Measurements from ENCODE around the gene TOE1.
"Not testable (repeated sequence)": the region's sequence is repeated elsewhere in the genome, so short reads cannot be mapped to it uniquely, and the experiment has no call there.

GRCh38 chr1:45384213-45384612, 44.2 kb downstream of the TOE1 start:
- TF ChIP-seq CTCF (IDR thresholded peaks at IDR 0.05 in 2 of 3, conservative IDR thresholded peaks at IDR 0.05 in 1 of 3; ENCODE audit: borderline replicate concordance in 1 of 3, insufficient read depth in 1 of 3, low read depth in 2 of 3, low read length in 2 of 3); EGR1 (IDR thresholded peaks at IDR 0.05; ENCODE audit: low read depth); EZH2 (IDR thresholded peaks at IDR 0.05); JUND (IDR thresholded peaks at IDR 0.05): not testable (repeated sequence)

Measured in HCT116 (cell line).